SK-N-SH treated with all-trans-retinoic acid at 6 μM for 48 hours (cell line): ENCODE measurements around the gene BRD4.

Experiments
- ATAC-seq: fragments of 200-7000 bp; cut with Tn5 transposase; 3 replicates; pipeline ENCODE4 v1.9.1; 2020; ENCODE audit warnings: mild to moderate bottlenecking, moderate library complexity
- ARNTL ChIP-seq: fragments of 450-650 bp; formaldehyde crosslinking; IDR thresholded peaks from 2 replicates; pipeline ENCODE4 v1.5.0; 2020; ENCODE audit warnings: low read depth, mild to moderate bottlenecking, moderate library complexity, borderline replicate concordance
- BACH2 ChIP-seq: fragments of 250-450 bp; sonication (Bioruptor Pico); IDR thresholded peaks from 2 replicates; pipeline ENCODE4 v1.9.0; 2021; ENCODE audit warnings: mild to moderate bottlenecking, borderline replicate concordance
- CREB5 ChIP-seq: fragments of 250-450 bp; sonication (Bioruptor Pico); IDR thresholded peaks from 2 replicates; pipeline ENCODE4 v1.5.1; 2020; ENCODE audit warnings: low read depth, mild to moderate bottlenecking, moderate library complexity
- ESRRG ChIP-seq: fragments of 250-450 bp; sonication (Bioruptor Pico); IDR thresholded peaks from 2 replicates; pipeline ENCODE4 v1.6.1; 2021; ENCODE audit warnings: mild to moderate bottlenecking
- GLIS3 ChIP-seq: fragments of 250-450 bp; sonication (Bioruptor Pico); IDR thresholded peaks from 2 replicates; pipeline ENCODE4 v1.5.0; 2020; ENCODE audit warnings: mild to moderate bottlenecking, moderate library complexity
- OSR1 ChIP-seq: fragments of 250-450 bp; sonication (Bioruptor Pico); IDR thresholded peaks from 2 replicates; pipeline ENCODE4 v1.8.0; 2022; ENCODE audit warnings: moderate library complexity, mild to moderate bottlenecking, inconsistent platforms
- PATZ1 ChIP-seq: fragments of 250-450 bp; sonication (Bioruptor Pico); IDR thresholded peaks from 2 replicates; pipeline ENCODE4 v1.8.0; 2020; ENCODE audit warnings: mild to moderate bottlenecking, moderate library complexity, borderline replicate concordance
- POU6F1 ChIP-seq: fragments of 250-450 bp; sonication (Bioruptor Pico); IDR thresholded peaks from 2 replicates; pipeline ENCODE4 v1.8.0; 2021; ENCODE audit warnings: low read depth, mild to moderate bottlenecking, moderate library complexity, borderline replicate concordance
- PPARA ChIP-seq: fragments of 250-450 bp; sonication (Bioruptor Pico); IDR thresholded peaks from 2 replicates; pipeline ENCODE4 v1.5.0; 2020; ENCODE audit warnings: mild to moderate bottlenecking, borderline replicate concordance
- RARB ChIP-seq: fragments of 250-450 bp; sonication (Bioruptor Pico); IDR thresholded peaks from 2 replicates; pipeline ENCODE4 v1.8.0; 2021; ENCODE audit warnings: mild to moderate bottlenecking, moderate library complexity
- SNAI2 ChIP-seq: fragments of 250-450 bp; sonication (Bioruptor Pico); IDR thresholded peaks from 2 replicates; pipeline ENCODE4 v1.5.0; 2020; ENCODE audit warnings: mild to moderate bottlenecking, moderate library complexity
- TCF4 ChIP-seq: fragments of 250-450 bp; sonication (Bioruptor Pico); IDR thresholded peaks from 2 replicates; pipeline ENCODE4 v1.8.0; 2021; ENCODE audit warnings: mild to moderate bottlenecking, moderate library complexity, borderline replicate concordance
- TOX ChIP-seq: fragments of 250-450 bp; sonication (Bioruptor Pico); IDR thresholded peaks from 2 replicates; pipeline ENCODE4 v1.8.0; 2021; ENCODE audit warnings: mild to moderate bottlenecking, moderate library complexity, borderline replicate concordance
- TSHZ2 ChIP-seq: fragments of 250-450 bp; sonication (Bioruptor Pico); IDR thresholded peaks from 2 replicates; pipeline ENCODE4 v1.5.0; 2020; ENCODE audit warnings: mild to moderate bottlenecking, moderate library complexity
- ZC3H10 ChIP-seq: fragments of 250-450 bp; sonication (Bioruptor Pico); IDR thresholded peaks from 2 replicates; pipeline ENCODE4 v1.5.1; 2021; ENCODE audit warnings: mild to moderate bottlenecking, moderate library complexity
- ZFP30 ChIP-seq: fragments of 450-650 bp; formaldehyde crosslinking; IDR thresholded peaks from 2 replicates; pipeline ENCODE4 v1.5.0; 2022; ENCODE audit warnings: mild to moderate bottlenecking, moderate library complexity
- ZNF565 ChIP-seq: fragments of 450-650 bp; formaldehyde crosslinking; conservative IDR thresholded peaks from 2 replicates; pipeline ENCODE4 v1.5.0; 2020; ENCODE audit warnings: low read depth, mild to moderate bottlenecking, moderate library complexity
- ZNF70 ChIP-seq: fragments of 450-650 bp; formaldehyde crosslinking; IDR thresholded peaks from 2 replicates; pipeline ENCODE4 v1.5.0; 2020; ENCODE audit warnings: mild to moderate bottlenecking, moderate library complexity
- ZNF8 ChIP-seq: fragments of 450-650 bp; formaldehyde crosslinking; IDR thresholded peaks from 2 replicates; pipeline ENCODE4 v1.5.0; 2020; ENCODE audit warnings: mild to moderate bottlenecking, moderate library complexity

BRD4 gene

GRCh38 chr19:15291089-15291488, 41.2 kb downstream of the BRD4 start (continued):
- TF ChIP-seq PATZ1 (CRISPR knock-in tag) = no peak

GRCh38 chr19:15290166-15290565, 42.2 kb downstream of the BRD4 start:
- TF ChIP-seq BACH2 = no peak
- TF ChIP-seq ARNTL (CRISPR knock-in tag) = no peak
- TF ChIP-seq SNAI2 (CRISPR knock-in tag) = no peak
- no peak for TF ChIP-seq ZNF8 (CRISPR knock-in tag)
- no peak for TF ChIP-seq ZC3H10
- no peak for TF ChIP-seq PPARA (CRISPR knock-in tag)
- TF ChIP-seq TSHZ2 (CRISPR knock-in tag) = no peak
- TF ChIP-seq RARB (CRISPR knock-in tag) = no peak
- no peak for TF ChIP-seq ZFP30 (CRISPR knock-in tag)
- TF ChIP-seq POU6F1 (CRISPR knock-in tag) = no peak
- TF ChIP-seq TOX (CRISPR knock-in tag) = no peak
- TF ChIP-seq ZNF70 (CRISPR knock-in tag) = no peak
- TF ChIP-seq GLIS3 (CRISPR knock-in tag) = no peak
- TF ChIP-seq ZNF565 = no peak
- TF ChIP-seq CREB5 (CRISPR knock-in tag) = no peak
- TF ChIP-seq, all 23 proteins: peak for 0
- ATAC-seq = no peak

GRCh38 chr19:15289673-15290072, 42.7 kb downstream of the BRD4 start:
- no peak for ATAC-seq
- no peak for TF ChIP-seq ZNF8 (CRISPR knock-in tag)
- no peak for TF ChIP-seq RARB (CRISPR knock-in tag)
- TF ChIP-seq PATZ1 (CRISPR knock-in tag) = no peak
- no peak for TF ChIP-seq BACH2
- TF ChIP-seq ZNF70 (CRISPR knock-in tag) = no peak
- no peak for TF ChIP-seq TOX (CRISPR knock-in tag)
- TF ChIP-seq SNAI2 (CRISPR knock-in tag) = no peak
- TF ChIP-seq TCF4 = no peak
- no peak for TF ChIP-seq ESRRG (CRISPR knock-in tag)
- no peak for TF ChIP-seq OSR1 (CRISPR knock-in tag)
